Dendritic cell treated with granulocyte-macrophage colony-stimulating factor and Interleukin-4, amounts not matched to agents 40 ng/mL and 50 ng/mL, for 4 days (primary cell): ENCODE data around the gene PDLIM5.

Experiments
- H3K27ac Mint-ChIP-seq: one replicate; pipeline ENCODE4 v1.8.0; 2022; ENCODE audit warnings: mild to moderate bottlenecking, mixed read lengths
- H3K27me3 Mint-ChIP-seq: one replicate; pipeline ENCODE4 v1.8.0; 2022; ENCODE audit warnings: mild to moderate bottlenecking, mixed read lengths
- H3K36me3 Mint-ChIP-seq: one replicate; pipeline ENCODE4 v1.8.0; 2022; ENCODE audit warnings: low read depth, mixed read lengths
- H3K4me1 Mint-ChIP-seq: one replicate; pipeline ENCODE4 v1.8.0; 2022; ENCODE audit warnings: low read depth, mixed read lengths
- H3K4me3 Mint-ChIP-seq: one replicate; pipeline ENCODE4 v1.8.0; 2022; ENCODE audit warnings: mild to moderate bottlenecking, moderate library complexity, mixed read lengths
- H3K9me3 Mint-ChIP-seq: one replicate; pipeline ENCODE4 v1.8.0; 2022; ENCODE audit warnings: mixed read lengths
- intact Hi-C: fragments of 100-400 bp; cut with micrococcal nuclease; formaldehyde crosslinking; loops from one replicate; pipeline ENCODE4 v1.15.0; 2022

The PDLIM5 gene

DNA sequence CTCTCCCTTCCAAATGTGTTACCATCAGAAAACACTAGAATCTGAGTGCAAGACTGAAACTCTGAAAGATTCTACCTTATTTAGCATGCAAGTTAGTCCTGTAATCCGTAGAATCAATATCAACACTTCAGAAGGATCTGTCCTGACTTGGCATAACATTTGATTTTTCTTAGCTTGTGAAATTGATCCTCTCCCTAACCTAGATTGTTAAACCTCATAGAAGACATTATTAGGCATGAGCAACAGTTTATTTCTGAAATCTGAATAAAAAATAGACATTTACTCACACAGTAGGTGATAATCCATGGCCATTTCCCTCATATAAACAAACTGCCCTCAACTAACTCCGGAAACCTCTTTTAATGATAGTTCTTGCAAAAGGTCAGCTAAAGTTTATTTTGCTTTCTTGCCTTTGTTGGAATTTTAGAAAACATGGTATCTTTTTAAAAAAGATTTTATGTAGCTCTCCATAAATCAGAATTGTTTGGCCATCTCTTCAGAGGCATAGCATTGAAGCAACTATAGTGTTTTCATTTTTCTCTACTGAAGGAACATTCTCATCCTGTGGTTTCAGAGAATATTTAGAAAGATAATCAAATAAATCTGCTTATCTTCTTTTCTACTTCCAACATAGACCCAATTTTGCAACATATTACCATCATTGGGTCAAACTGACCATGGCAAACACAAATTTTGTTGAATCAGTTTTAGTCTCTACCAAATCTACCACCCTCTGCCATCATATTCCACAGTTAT is 38.5 kb upstream of the PDLIM5 start:
- no peak overlapping the region for H3K27ac Mint-ChIP-seq
- no peak overlapping the region for H3K4me3 Mint-ChIP-seq
- intact Hi-C loops, result no loop called here
- peaks cover 4% of the 10 kb centered on the region for H3K27me3 Mint-ChIP-seq
- H3K9me3 Mint-ChIP-seq, result no peaks in the 10 kb centered on the region
- H3K36me3 Mint-ChIP-seq, result no peaks in the 10 kb centered on the region
- peaks cover 8% of the 10 kb centered on the region for H3K4me1 Mint-ChIP-seq

GRCh38 chr4:94414907-94415306 is 36.8 kb upstream of the PDLIM5 start:
- Mint-ChIP-seq H3K4me1 (peaks cover 8% of the 10 kb centered on the region), H3K27me3 (peaks cover 4% of the 10 kb centered on the region), H3K27ac (no peak overlapping the region), H3K36me3 (no peaks in the 10 kb centered on the region), H3K9me3 (no peaks in the 10 kb centered on the region), H3K4me3 (no peak overlapping the region)
- intact Hi-C loops, result no loop called here

- intact Hi-C loops, result no loop called here
- H3K27me3 Mint-ChIP-seq, result peaks cover 4% of the 10 kb centered on the region
- no peaks in the 10 kb centered on the region for H3K36me3 Mint-ChIP-seq
- no peaks in the 10 kb centered on the region for H3K9me3 Mint-ChIP-seq
- peaks cover 8% of the 10 kb centered on the region for H3K4me1 Mint-ChIP-seq
- H3K4me3 Mint-ChIP-seq, result no peak overlapping the region
- no peak overlapping the region for H3K27ac Mint-ChIP-seq
These were observed 36.3 kb upstream of the PDLIM5 start for GRCh38 chr4:94415448-94415847.

- H3K4me3 Mint-ChIP-seq, result no peak overlapping the region
- no peaks in the 10 kb centered on the region for H3K9me3 Mint-ChIP-seq
- peaks cover 4% of the 10 kb centered on the region for H3K27me3 Mint-ChIP-seq
- no peak overlapping the region for H3K27ac Mint-ChIP-seq
- intact Hi-C loops, result no loop called here
- H3K36me3 Mint-ChIP-seq, result no peaks in the 10 kb centered on the region
- peaks cover 8% of the 10 kb centered on the region for H3K4me1 Mint-ChIP-seq
These were observed 35.4 kb upstream of the PDLIM5 start for GRCh38 chr4:94416335-94416734.

GRCh38 chr4:94416981-94417380 is 34.8 kb upstream of the PDLIM5 start:
- H3K27ac Mint-ChIP-seq, result no peak overlapping the region
- H3K4me3 Mint-ChIP-seq, result no peak overlapping the region
- intact Hi-C loops, result no loop called here
- no peaks in the 10 kb centered on the region for H3K9me3 Mint-ChIP-seq
- peaks cover 8% of the 10 kb centered on the region for H3K4me1 Mint-ChIP-seq
- no peaks in the 10 kb centered on the region for H3K36me3 Mint-ChIP-seq
- peaks cover 4% of the 10 kb centered on the region for H3K27me3 Mint-ChIP-seq

DNA sequence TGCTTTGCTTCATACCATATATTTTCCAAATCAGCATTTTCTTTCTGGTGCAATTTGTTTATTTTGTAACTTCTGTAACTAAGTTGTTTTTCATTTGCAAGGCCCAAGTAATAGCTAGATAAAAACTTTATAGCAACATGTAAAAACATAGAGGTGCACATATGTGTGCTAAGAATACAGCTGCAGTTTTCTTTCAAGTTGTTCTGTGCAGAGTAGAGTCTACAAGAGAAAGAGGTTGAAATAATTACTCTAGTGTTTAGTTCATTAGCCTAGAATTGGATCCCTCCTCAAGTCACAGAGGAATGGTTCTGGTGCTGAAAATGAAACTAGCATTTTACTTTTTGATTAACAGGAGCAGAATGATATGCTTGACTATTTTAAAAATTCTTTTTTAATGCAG is 32.2 kb upstream of the PDLIM5 start:
- H3K27me3 Mint-ChIP-seq, result no peaks in the 10 kb centered on the region
- H3K9me3 Mint-ChIP-seq, result peaks cover 14% of the 10 kb centered on the region
- no peak overlapping the region for H3K4me3 Mint-ChIP-seq
- no peak overlapping the region for H3K27ac Mint-ChIP-seq
- H3K36me3 Mint-ChIP-seq, result no peaks in the 10 kb centered on the region
- intact Hi-C loops, result no loop called here
- H3K4me1 Mint-ChIP-seq, result no peaks in the 10 kb centered on the region

GRCh38 chr4:94419956-94420355 is 31.8 kb upstream of the PDLIM5 start:
- Mint-ChIP-seq H3K27ac (no peak overlapping the region), H3K27me3 (no peaks in the 10 kb centered on the region), H3K9me3 (peaks cover 18% of the 10 kb centered on the region), H3K4me1 (no peaks in the 10 kb centered on the region), H3K36me3 (no peaks in the 10 kb centered on the region), H3K4me3 (no peak overlapping the region)
- intact Hi-C loops, result no loop called here

DNA sequence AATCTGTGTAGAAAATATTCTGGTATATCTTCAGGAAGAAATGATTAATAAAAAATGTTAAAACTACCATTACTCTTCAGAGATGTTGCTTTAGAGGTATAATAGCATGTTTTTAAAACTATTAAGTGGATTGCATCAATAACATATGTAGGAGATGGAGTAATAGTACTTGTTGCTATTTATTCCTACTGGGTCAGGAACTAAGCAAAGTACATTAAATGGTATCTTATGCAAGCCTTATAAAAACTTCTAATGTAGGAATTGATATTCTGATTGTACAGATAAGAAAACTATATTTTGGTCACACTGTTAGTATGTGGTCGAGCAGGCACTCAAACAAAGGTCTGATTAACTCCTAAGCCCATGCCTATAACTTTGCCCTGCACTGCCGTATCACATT is 31.4 kb upstream of the PDLIM5 start:
- Mint-ChIP-seq H3K4me3 (no peak overlapping the region), H3K4me1 (no peaks in the 10 kb centered on the region), H3K36me3 (no peaks in the 10 kb centered on the region), H3K9me3 (peaks cover 22% of the 10 kb centered on the region), H3K27ac (no peak overlapping the region), H3K27me3 (no peaks in the 10 kb centered on the region)
- intact Hi-C loops, result no loop called here

DNA sequence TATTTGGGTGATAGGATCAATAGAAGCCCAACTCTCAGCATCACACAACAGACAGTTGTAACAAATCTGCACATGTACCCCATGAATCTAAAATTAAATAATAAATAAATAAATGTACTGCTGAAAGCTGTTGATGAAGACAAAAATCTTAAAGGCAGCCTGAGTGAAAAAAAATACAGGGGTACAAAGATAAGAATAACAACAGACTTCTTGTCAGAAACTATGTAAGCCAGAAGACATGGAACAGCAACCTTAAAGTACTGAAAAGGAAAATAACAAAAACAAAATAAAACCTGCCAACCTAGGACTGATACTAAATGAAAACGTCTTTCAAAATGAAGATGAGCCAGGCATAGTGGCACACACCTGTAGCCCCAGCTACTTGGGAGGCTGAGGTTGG is 25.0 kb upstream of the PDLIM5 start:
- no peak overlapping the region for H3K4me3 Mint-ChIP-seq
- no peaks in the 10 kb centered on the region for H3K36me3 Mint-ChIP-seq
- no peaks in the 10 kb centered on the region for H3K27me3 Mint-ChIP-seq
- no peak overlapping the region for H3K27ac Mint-ChIP-seq
- H3K9me3 Mint-ChIP-seq, result peaks cover 52% of the 10 kb centered on the region
- no peaks in the 10 kb centered on the region for H3K4me1 Mint-ChIP-seq
- intact Hi-C loops, result no loop called here

DNA sequence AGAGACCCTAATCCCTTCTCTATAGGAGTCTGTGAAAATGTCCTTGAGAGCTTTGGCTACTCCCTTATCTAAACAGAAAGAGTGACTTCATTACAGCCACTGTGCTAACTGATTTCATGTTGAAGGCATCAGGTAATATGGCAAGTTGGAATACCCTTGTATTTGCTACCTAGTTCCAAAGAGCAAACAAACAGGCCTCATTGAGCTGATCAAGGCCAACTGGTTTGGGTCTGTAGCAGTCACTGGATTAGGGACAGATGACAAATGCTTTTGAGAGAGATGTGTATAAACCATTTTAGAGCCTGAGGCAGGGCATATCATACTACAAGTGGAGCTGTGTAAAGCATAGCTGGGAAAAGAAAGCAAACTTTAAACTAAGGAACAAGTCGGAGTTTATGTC is 22.9 kb upstream of the PDLIM5 start:
- no peaks in the 10 kb centered on the region for H3K36me3 Mint-ChIP-seq

DNA sequence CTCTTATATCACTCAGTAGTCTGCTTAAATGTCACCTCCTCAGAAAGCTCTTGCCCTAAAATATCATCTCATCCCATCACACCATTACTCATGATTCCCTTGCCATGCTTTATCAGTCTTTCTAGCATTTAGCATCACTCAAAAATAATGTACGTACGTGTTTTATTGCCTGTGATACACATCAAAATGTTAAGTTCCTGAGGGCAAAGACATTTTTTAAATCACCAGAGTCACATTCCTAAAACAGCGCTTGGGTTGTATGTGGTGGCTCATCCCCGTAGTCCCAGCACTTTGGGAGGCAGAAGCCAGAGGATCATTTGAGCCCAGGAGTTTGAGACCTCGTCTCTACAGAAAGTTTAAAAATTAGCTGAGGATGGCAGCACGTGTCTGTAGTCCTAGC is 21.3 kb upstream of the PDLIM5 start:
- H3K27ac Mint-ChIP-seq, result no peak overlapping the region

More for the DNA sequence above, 22.9 kb upstream of the PDLIM5 start:
- Mint-ChIP-seq H3K4me1 (no peaks in the 10 kb centered on the region), H3K27me3 (no peaks in the 10 kb centered on the region), H3K9me3 (peaks cover 41% of the 10 kb centered on the region), H3K27ac (no peak overlapping the region), H3K4me3 (no peak overlapping the region)
- intact Hi-C loops, result no loop called here

DNA sequence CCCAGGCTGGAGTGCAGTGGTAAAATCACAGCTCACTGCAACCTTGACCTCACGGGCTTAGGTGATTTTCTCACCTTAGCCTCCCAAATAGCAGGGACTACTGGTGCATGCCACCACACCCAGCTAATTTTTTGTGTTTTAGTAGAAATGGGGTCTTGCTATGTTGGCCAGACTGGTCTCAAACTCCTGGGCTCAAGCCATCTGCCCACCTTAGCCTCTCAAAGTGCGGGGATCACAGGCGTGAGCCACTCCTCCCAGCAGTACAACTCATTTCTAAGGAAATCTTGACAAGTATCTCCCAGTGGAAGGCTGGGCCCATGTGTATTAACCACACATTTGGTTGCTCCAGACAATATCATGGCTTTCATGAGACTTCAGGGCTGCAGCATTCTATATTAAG is 20.4 kb upstream of the PDLIM5 start:
- Mint-ChIP-seq H3K4me1 (no peaks in the 10 kb centered on the region), H3K9me3 (peaks cover 19% of the 10 kb centered on the region), H3K27me3 (no peaks in the 10 kb centered on the region), H3K27ac (no peak overlapping the region), H3K36me3 (no peaks in the 10 kb centered on the region), H3K4me3 (no peak overlapping the region)
- intact Hi-C loops, result no loop called here

More for the DNA sequence above, 21.3 kb upstream of the PDLIM5 start:
- H3K36me3 Mint-ChIP-seq, result no peaks in the 10 kb centered on the region
- peaks cover 29% of the 10 kb centered on the region for H3K9me3 Mint-ChIP-seq
- intact Hi-C loops, result no loop called here
- no peak overlapping the region for H3K4me3 Mint-ChIP-seq
- no peaks in the 10 kb centered on the region for H3K27me3 Mint-ChIP-seq
- H3K4me1 Mint-ChIP-seq, result no peaks in the 10 kb centered on the region

DNA sequence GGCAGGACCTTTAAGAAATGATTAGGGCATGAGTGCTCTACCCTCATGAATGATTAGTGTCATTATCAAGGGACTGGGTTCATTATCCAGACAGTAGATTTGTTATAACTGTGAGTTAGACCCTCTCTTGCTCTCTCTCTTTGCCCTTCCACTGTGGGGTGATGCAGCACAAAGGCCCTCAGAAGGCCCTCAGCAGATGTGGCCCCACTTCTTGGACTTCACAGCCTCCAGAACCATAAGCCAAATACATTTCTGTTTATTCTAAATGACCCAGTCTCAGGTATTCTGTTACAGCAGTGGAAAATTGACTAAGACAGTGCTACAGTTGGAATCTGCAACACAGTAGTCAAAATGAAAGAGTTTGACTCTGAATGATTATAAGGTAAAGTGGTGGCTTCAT is 17.2 kb upstream of the PDLIM5 start:
- H3K27me3 Mint-ChIP-seq, result no peaks in the 10 kb centered on the region
- intact Hi-C loops, result no loop called here
- H3K4me1 Mint-ChIP-seq, result peaks cover 4% of the 10 kb centered on the region
- no peak overlapping the region for H3K4me3 Mint-ChIP-seq
- H3K36me3 Mint-ChIP-seq, result no peaks in the 10 kb centered on the region
- H3K27ac Mint-ChIP-seq, result no peak overlapping the region
- no peaks in the 10 kb centered on the region for H3K9me3 Mint-ChIP-seq

- Mint-ChIP-seq H3K4me1 (peaks cover 6% of the 10 kb centered on the region), H3K36me3 (no peaks in the 10 kb centered on the region), H3K27ac (no peak overlapping the region), H3K9me3 (no peaks in the 10 kb centered on the region), H3K27me3 (no peaks in the 10 kb centered on the region), H3K4me3 (no peak overlapping the region)
- intact Hi-C loops, result no loop called here
These were observed 15.9 kb upstream of the PDLIM5 start for GRCh38 chr4:94435874-94436273.

GRCh38 chr4:94436512-94436911 is 15.2 kb upstream of the PDLIM5 start:
- no peak overlapping the region for H3K4me3 Mint-ChIP-seq
- intact Hi-C loops, result no loop called here
- H3K4me1 Mint-ChIP-seq, result peaks cover 6% of the 10 kb centered on the region
- H3K36me3 Mint-ChIP-seq, result no peaks in the 10 kb centered on the region
- no peaks in the 10 kb centered on the region for H3K27me3 Mint-ChIP-seq
- no peaks in the 10 kb centered on the region for H3K9me3 Mint-ChIP-seq
- H3K27ac Mint-ChIP-seq, result no peak overlapping the region
